Inflammatory macrophage treated with lipopolysaccharide for 1 hour (primary cell): ENCODE data around the gene ADGRF3.
"Not testable (repeated sequence)": the region's sequence is repeated elsewhere in the genome, so short reads cannot be mapped to it uniquely, and the experiment has no call there.

Experiments used
- DNase-seq, 2 donors: peaks; one replicate each; pipeline ENCODE4 v3.0.0-alpha.2; 2020 to 2022

ADGRF3 gene

GRCh38 chr2:26351375-26352090 is 4.9 kb upstream of the ADGRF3 start:
- no peak for DNase-seq

- no peak for DNase-seq
These were observed 3.1 kb upstream of the ADGRF3 start for GRCh38 chr2:26349690-26350089.

- DNase-seq: no peak
These were observed 787 bp upstream of the ADGRF3 start for GRCh38 chr2:26347286-26347865.

GRCh38 chr2:26345545-26346453 is 790 bp downstream of the ADGRF3 start, which contains the start of gene SELENOI:
SELENOI (plus strand) TSS chr2:26346143; CDS start chr2:26346233, 90 bp downstream.
- peak; percentile 99 to 100 for DNase-seq

- DNase-seq: no peak
These were observed 1.4 kb downstream of the ADGRF3 start for GRCh38 chr2:26345283-26345544.

GRCh38 chr2:26344581-26345282 is 1.9 kb downstream of the ADGRF3 start:
- DNase-seq: peak in 1 of 2 donors; percentile 6

GRCh38 chr2:26340831-26341230 is 5.8 kb downstream of the ADGRF3 start:
- DNase-seq: no peak

GRCh38 chr2:26337298-26337697 is 9.3 kb downstream of the ADGRF3 start:
- no peak for DNase-seq

- no peak for DNase-seq
These were observed 9.9 kb downstream of the ADGRF3 start for GRCh38 chr2:26336719-26337118.

- no peak for DNase-seq
These were observed 11.4 kb downstream of the ADGRF3 start for GRCh38 chr2:26335231-26335630.

- DNase-seq: no peak
These were observed 13.3 kb downstream of the ADGRF3 start for GRCh38 chr2:26333293-26333692.

- DNase-seq: not testable (repeated sequence)
These were observed 15.3 kb downstream of the ADGRF3 start for GRCh38 chr2:26331321-26331720.

GRCh38 chr2:26330604-26331003 is 16.0 kb downstream of the ADGRF3 start:
- DNase-seq: no peak

- peak; percentile 78 to 95 for DNase-seq
These were observed 16.5 kb downstream of the ADGRF3 start for GRCh38 chr2:26330114-26330549.

- DNase-seq: not testable (repeated sequence)
These were observed 17.5 kb downstream of the ADGRF3 start for GRCh38 chr2:26329083-26329482.

GRCh38 chr2:26327291-26328272 is 19.0 kb downstream of the ADGRF3 start:
- peak in 1 of 2 donors; percentile 33 for DNase-seq

GRCh38 chr2:26326514-26326913 is 20.1 kb downstream of the ADGRF3 start:
- no peak for DNase-seq

- no peak for DNase-seq
These were observed 20.7 kb downstream of the ADGRF3 start for GRCh38 chr2:26325851-26326250.

GRCh38 chr2:26324903-26325302 is 21.7 kb downstream of the ADGRF3 start:
- no peak for DNase-seq

GRCh38 chr2:26324479-26324878 is 22.1 kb downstream of the ADGRF3 start:
- not testable (repeated sequence) for DNase-seq

- no peak for DNase-seq
These were observed 27.6 kb downstream of the ADGRF3 start for GRCh38 chr2:26318950-26319349.
